Heart right ventricle (tissue), 16 donors: ENCODE measurements around the gene HIVEP3. TPM values are rescaled to one million over a fixed set of nuclear protein-coding genes. Genes with fewer than 3 reads are reported as not detected.

Experiments used
- ATAC-seq, 8 donors: fragments of 200-7000 bp; cut with Tn5 transposase; one replicate each; pipeline ENCODE4 v1.9.1; 2020; ENCODE audit warnings: mild to moderate bottlenecking in 8 of 8, moderate library complexity in 8 of 8, moderate number of reproducible peaks in 1 of 8
- DNase-seq, 2 donors: peaks; one replicate each; pipeline ENCODE4 v3.0.0-alpha.2; 2020
- H3K27ac ChIP-seq, 10 donors: fragments of 200-600 bp; sonication (generic) in 2 of 10; one replicate each; pipeline versions ENCODE4 v1.5.0 to v1.8.0; 2020 to 2022; ENCODE audit warnings: mild to moderate bottlenecking in 3 of 10
- H3K27me3 ChIP-seq, 7 donors: fragments of 200-600 bp; one replicate each; pipeline ENCODE4 v1.8.0; 2021 to 2022; ENCODE audit warnings: mild to moderate bottlenecking in 2 of 7
- H3K36me3 ChIP-seq, 9 donors: fragments of 200-600 bp; sonication (generic) in 1 of 9; one replicate each; pipeline versions ENCODE4 v1.5.0 to v1.8.0; 2020 to 2022; ENCODE audit warnings: mild to moderate bottlenecking in 2 of 9
- H3K4me1 ChIP-seq, 9 donors: fragments of 200-600 bp; sonication (generic) in 1 of 9; one replicate each; pipeline versions ENCODE4 v1.5.0 to v1.8.0; 2020 to 2022; ENCODE audit warnings: mild to moderate bottlenecking in 4 of 9
- H3K4me3 ChIP-seq, 10 donors: fragments of 200-600 bp; sonication (generic) in 2 of 10; one replicate each; pipeline versions ENCODE4 v1.5.0 to v1.8.0; 2020 to 2022; ENCODE audit warnings: mild to moderate bottlenecking in 7 of 10, moderate library complexity in 2 of 10
- H3K9me3 ChIP-seq, 11 donors: fragments of 200-600 bp in 10 of 11; sonication (generic) in 2 of 11; one replicate each; pipeline versions ENCODE4 v1.5.0 to v1.8.0; 2013 to 2022; ENCODE audit warnings: mild to moderate bottlenecking in 2 of 11, control low read depth in 1 of 11, moderate library complexity in 1 of 11
- WGBS, 2 donors: extraction: QIAGEN DNeasy Blood & Tissue Kit; methylation state at CpG; one replicate each; pipeline ENCODE4 v1.1.7; 2013; ENCODE audit warnings: inconsistent platforms in 1 of 2; 5-methylcytosine and 5-hydroxymethylcytosine counted together
- intact Hi-C, 10 donors: fragments of 100-400 bp; cut with DNase I; formaldehyde crosslinking; loops; one replicate each; pipeline versions ENCODE4 v1.11.1 to v1.14.2; 2022
- polyA plus RNA-seq, 2 donors: library from polyadenylated mRNA; stranded (reverse); fragments of 200-250 nt; gene quantifications; one replicate each; pipeline ENCODE4 v1.2.3, GENCODE V29; 2013
- total RNA-seq, 10 donors: library from RNA; stranded (reverse); fragmentation: NEBNext Ultra II Directional in 3 of 10; extraction: Animal tissue kit (Norgen Biotek cat#: 25700) in 3 of 10; gene quantifications; one replicate each; pipeline versions ENCODE4 v1.2.1 to v1.2.4, GENCODE V29; 2021 to 2023
- TF ChIP-seq, protein P1 (sequence below), 9 donors: fragments of 200-600 bp; sonication (generic) in 2 of 9; IDR thresholded peaks; one replicate each; pipeline versions ENCODE4 v1.5.0 to v1.8.0; 2021 to 2022; ENCODE audit warnings: antibody characterized with exemption in 9 of 9, mild to moderate bottlenecking in 5 of 9, moderate library complexity in 1 of 9
- donor health status: Arrhythmogenic right ventricular cardiomyopathy.
- donor health status: ischemic (EF 13 %, LVEDD 7.1; RV severe dilation, severe dysfunction).
- donor health status: healthy with polysubstance abuse.
- donor health status: DM: no; HTN: yes; CAD: no.
- donor health status: DM: no; HTN: no; CAD: no.
- donor health status: ischemic (EF 25% LVEDD 6.9; RV normal size, moderate dysfunction).
- donor health status: ischemic (EF 25% LVEDD 5.7; RV mildly dilated, moderate dysfunction).
- donor health status: healthy.
- donor health status: DM: yes; HTN: yes; CAD: no.
- donor health status: Ischemic cardiomyopathy.
- donor health status: ischemic (EF 35%, LVEDD 5.7; RV mildly dilated, moderate dysfunction).
- donor health status: nonischemic (EF 11% LVEDD 7.7; RV severe dilation, severe dysfunction).
- donor health status: DM: yes; HTN: yes; CAD: no.
- donor health status: PGD.
- donor health status: ischemic (EF 29% LVEDD 5.4; RV normal size, mild dysfunction).
- donor health status: nonischemic (EF 23%, LVEDD 6.1; RV moderate dilation, normal function).

HIVEP3 gene
- total and polyA plus RNA-seq, 12 donors: 2.6 to 7.5 (median 5.2) TPM

DNA sequence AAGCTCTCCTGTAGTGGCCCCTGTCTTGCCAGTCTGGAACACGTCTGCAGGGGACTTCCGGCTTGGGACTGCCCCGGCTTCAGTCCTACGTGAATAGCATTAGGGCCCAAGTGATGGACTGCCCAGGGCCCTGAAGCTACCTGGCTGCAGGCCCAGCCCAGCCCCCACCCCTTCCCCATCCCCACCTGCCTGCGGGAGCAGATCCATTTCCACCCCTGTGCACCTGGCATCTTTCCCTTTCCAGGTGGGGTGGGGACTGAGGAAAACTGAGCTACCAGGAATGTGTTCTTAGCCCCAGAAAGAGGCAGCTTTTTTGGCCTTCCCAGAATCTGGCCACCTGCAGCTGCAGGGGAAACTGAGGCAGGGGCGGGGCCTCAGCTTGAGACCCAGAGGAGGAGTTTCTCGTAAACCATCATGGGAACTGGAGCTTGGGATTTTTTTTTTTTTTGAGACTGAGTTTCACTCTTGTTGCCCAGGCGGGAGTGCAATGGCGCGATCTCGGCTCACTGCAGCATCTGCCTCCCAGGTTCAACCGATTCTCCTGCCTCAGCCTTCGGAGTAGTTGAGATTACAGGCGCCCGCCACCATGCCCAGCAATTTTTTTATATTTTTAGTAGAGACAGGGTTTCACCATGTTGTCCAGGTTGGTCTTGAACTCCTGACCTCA lies 437.5 kb downstream of the HIVEP3 start:
- no peak overlapping the region for H3K4me3 ChIP-seq
- no peak overlapping the region for H3K27ac ChIP-seq
- TF ChIP-seq, protein P1, sequence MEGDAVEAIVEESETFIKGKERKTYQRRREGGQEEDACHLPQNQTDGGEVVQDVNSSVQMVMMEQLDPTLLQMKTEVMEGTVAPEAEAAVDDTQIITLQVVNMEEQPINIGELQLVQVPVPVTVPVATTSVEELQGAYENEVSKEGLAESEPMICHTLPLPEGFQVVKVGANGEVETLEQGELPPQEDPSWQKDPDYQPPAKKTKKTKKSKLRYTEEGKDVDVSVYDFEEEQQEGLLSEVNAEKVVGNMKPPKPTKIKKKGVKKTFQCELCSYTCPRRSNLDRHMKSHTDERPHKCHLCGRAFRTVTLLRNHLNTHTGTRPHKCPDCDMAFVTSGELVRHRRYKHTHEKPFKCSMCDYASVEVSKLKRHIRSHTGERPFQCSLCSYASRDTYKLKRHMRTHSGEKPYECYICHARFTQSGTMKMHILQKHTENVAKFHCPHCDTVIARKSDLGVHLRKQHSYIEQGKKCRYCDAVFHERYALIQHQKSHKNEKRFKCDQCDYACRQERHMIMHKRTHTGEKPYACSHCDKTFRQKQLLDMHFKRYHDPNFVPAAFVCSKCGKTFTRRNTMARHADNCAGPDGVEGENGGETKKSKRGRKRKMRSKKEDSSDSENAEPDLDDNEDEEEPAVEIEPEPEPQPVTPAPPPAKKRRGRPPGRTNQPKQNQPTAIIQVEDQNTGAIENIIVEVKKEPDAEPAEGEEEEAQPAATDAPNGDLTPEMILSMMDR (IDR thresholded peaks at IDR 0.05): no peak
- peaks cover 15 to 73% (median 43%) of the 10 kb centered on the region in 9 donors for H3K4me1 ChIP-seq
- no peak for DNase-seq
- WGBS, 2 donors: 91 to 95% methylated on average over 15 of the region's 15 CpGs
- H3K36me3 ChIP-seq: no peaks in the 10 kb centered on the region
- ATAC-seq: no peak
- intact Hi-C loops: no loop called here
- H3K9me3 ChIP-seq: no peaks in the 10 kb centered on the region
- peaks cover 0 to 5% (median 0%) of the 10 kb centered on the region in 7 donors for H3K27me3 ChIP-seq

DNA sequence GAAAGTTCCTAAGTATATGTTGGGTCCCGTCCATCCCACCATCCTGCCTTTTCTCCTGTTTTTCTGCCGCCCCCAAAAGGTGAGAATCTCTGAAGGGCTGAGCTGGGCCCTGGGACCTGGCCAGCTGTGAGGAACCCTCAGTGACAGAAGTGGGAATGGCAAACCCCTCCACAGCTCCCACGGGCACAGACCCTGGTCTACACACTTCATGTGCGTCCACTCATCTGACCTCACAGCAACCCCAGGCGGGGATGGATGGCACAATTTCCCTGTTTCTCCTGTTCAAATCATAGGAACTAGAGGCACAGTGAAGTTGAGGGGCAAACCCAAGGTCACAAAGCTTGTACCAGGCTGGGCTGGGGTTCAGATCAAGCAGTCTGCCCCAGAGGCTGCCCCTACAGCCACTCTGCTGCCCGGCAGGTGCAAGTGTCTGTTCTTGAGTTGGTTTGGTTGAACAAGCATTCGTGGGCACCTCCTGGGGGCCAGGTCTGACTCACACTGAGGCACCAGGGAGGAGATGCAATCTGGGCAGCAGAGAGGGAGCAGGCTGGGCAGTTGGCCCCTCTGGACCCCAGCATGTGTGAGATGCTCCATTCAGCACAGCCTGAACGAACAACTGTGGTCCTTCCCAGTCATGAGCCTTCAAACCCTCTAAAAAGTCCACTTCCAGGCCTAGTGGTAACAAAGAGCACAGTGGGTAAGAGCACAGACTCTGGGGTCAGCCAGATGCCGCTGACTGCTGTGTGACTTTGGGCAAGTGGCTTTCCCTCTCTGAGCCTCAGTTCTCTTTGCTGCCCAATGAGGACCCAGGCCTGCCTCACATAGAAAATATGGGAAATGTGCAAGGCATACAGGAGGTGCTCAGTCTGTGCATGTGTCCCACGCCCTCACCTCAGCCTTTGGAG lies 438.3 kb downstream of the HIVEP3 start:
- Histone ChIP-seq H3K4me1 (peaks cover 18 to 72% (median 48%) of the 10 kb centered on the region in 9 donors), H3K36me3 (no peaks in the 10 kb centered on the region), H3K4me3 (no peak overlapping the region), H3K27ac (no peak overlapping the region), H3K9me3 (no peaks in the 10 kb centered on the region), H3K27me3 (peaks cover 0 to 5% (median 0%) of the 10 kb centered on the region in 7 donors)
- ATAC-seq: no peak
- TF ChIP-seq, protein P1 (IDR thresholded peaks at IDR 0.05): no peak
- intact Hi-C loops: no loop called here
- DNase-seq: no peak
- 89 to 96% methylated on average over 10 of the region's 10 CpGs for WGBS, 2 donors

DNA sequence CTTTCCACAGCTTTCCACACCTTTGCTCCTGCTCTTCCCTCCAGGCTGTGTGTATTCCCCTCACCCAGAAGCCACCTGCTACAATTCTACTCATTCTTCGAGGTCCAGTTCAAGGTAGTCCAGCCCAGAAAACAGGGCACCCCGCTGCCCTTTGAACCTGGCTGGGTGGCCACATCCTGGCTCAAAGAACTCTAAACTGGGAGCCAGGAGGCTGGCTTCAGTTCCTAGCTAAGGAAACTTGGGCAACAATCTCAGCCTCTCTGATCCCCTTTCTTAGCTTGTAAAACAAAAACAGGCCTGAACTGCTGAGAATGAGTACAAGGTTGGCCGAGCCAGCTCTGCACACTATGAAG lies 438.9 kb downstream of the HIVEP3 start:
- intact Hi-C loops: no loop called here
- H3K9me3 ChIP-seq: no peaks in the 10 kb centered on the region
- ATAC-seq (no peak), DNase-seq (no peak)
- WGBS, 2 donors: 87 to 91% methylated on average over 3 of the region's 3 CpGs
- H3K27ac ChIP-seq: peak overlapping the region in 1 of 10 donors; percentile 36
- H3K36me3 ChIP-seq: no peaks in the 10 kb centered on the region
- TF ChIP-seq, protein P1 (IDR thresholded peaks at IDR 0.05): no peak
- no peak overlapping the region for H3K4me3 ChIP-seq
- H3K4me1 ChIP-seq: peaks cover 24 to 72% (median 50%) of the 10 kb centered on the region in 9 donors
- peaks cover 0 to 5% (median 0%) of the 10 kb centered on the region in 7 donors for H3K27me3 ChIP-seq

DNA sequence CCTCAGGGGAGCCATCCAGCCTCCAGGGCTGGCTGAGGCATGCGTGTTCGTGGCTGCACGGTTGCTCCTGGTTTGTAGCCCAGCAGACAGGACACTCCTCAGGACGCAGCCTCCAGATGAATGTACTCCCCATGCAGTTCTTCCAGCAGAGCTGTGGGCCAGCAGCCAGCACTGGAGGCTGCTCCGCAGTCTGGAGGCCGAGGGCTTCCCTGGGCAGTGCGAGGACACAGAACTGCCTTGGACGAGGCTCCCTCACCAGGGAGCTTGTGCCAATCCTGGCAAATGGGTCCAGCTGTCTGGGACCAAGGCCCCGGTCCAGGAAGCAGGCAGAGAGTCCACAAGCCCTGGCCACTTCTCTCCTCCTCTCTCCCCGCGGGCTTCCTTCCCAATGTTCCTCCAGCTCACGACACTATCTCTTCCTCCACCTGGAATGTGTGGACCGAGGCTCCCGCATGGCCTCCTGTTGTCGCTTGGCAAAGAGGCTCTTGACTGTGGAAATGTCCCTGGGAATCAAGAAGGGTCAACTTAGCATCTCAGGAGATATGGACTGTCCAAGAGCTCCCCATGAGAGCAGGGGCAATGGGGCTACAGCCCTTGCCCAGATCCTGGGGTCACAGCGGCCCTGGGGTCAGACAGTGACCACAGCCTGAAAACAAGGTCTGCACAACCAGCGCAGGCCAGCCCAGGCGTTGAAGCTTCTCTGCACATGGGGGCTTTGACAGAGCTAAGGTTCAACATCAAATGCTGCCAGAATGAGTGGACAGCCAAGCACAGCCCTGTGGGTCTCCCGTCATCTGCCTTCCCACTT lies 439.5 kb downstream of the HIVEP3 start:
- 45 to 48% methylated on average over 19 of the region's 19 CpGs for WGBS, 2 donors
- H3K36me3 ChIP-seq: no peaks in the 10 kb centered on the region
- peaks cover 28 to 72% (median 53%) of the 10 kb centered on the region in 9 donors for H3K4me1 ChIP-seq
- TF ChIP-seq, protein P1 (IDR thresholded peaks at IDR 0.05): no peak
- no peak overlapping the region for H3K4me3 ChIP-seq
- no peaks in the 10 kb centered on the region for H3K9me3 ChIP-seq
- H3K27me3 ChIP-seq: peaks cover 0 to under 1% (median 0%) of the 10 kb centered on the region in 7 donors
- peak overlapping the region in 2 of 10 donors; percentile 3 to 36 for H3K27ac ChIP-seq
- DNase-seq (peak in 1 of 2 donors; percentile 74), ATAC-seq (peak in 6 of 8 donors; percentile 28 to 56 (median 42))
- intact Hi-C loops: no loop called here
